Liver (tissue), 9 donors: ENCODE data around the gene SUCLG2. TPM values are rescaled to one million over a fixed set of nuclear protein-coding genes. Genes with fewer than 3 reads are reported as not detected.

ENCODE experiments used
- DNase-seq: peaks from one replicate; pipeline ENCODE4 v3.0.0-alpha.2; 2017; ENCODE audit warnings: low spot score
- H3K27ac ChIP-seq, 2 donors: one replicate each; pipeline ENCODE4 v1.7.0; 2013; ENCODE audit warnings: inconsistent platforms in 2 of 2, low read length in 2 of 2, control low read depth in 1 of 2, low read depth in 1 of 2, mild to moderate bottlenecking in 1 of 2
- H3K27me3 ChIP-seq, 4 donors: one replicate each; pipeline versions ENCODE4 v1.6.1 to v1.7.0; 2013; ENCODE audit warnings: low read length in 3 of 4, inconsistent platforms in 1 of 4, mild to moderate bottlenecking in 1 of 4, moderate library complexity in 1 of 4; ENCODE audit not compliant: control insufficient read depth in 4 of 4, insufficient read depth in 4 of 4
- H3K36me3 ChIP-seq, 4 donors: one replicate each; pipeline versions ENCODE4 v1.6.1 to v1.7.0; 2013; ENCODE audit warnings: low read length in 3 of 4, mild to moderate bottlenecking in 3 of 4, low read depth in 1 of 4, moderate library complexity in 1 of 4; ENCODE audit not compliant: control insufficient read depth in 4 of 4, insufficient read depth in 3 of 4
- H3K4me1 ChIP-seq, 4 donors: one replicate each; pipeline versions ENCODE4 v1.6.1 to v1.7.0; 2013; ENCODE audit warnings: low read length in 3 of 4, mild to moderate bottlenecking in 3 of 4, moderate library complexity in 1 of 4; ENCODE audit not compliant: control insufficient read depth in 4 of 4, insufficient read depth in 4 of 4
- H3K4me3 ChIP-seq, 3 donors: one replicate each; pipeline versions ENCODE4 v1.6.1 to v1.7.0; 2013; ENCODE audit warnings: low read length in 3 of 3, control low read depth in 1 of 3, low read depth in 1 of 3, mild to moderate bottlenecking in 1 of 3
- H3K9ac ChIP-seq, 2 donors: one replicate each; pipeline ENCODE4 v1.7.0; 2013; ENCODE audit warnings: low read length in 2 of 2, mild to moderate bottlenecking in 2 of 2, moderate library complexity in 2 of 2, control low read depth in 1 of 2, low read depth in 1 of 2
- H3K9me3 ChIP-seq, 4 donors: one replicate each; pipeline versions ENCODE4 v1.6.1 to v1.7.0; 2013; ENCODE audit warnings: low read length in 3 of 4; ENCODE audit not compliant: control insufficient read depth in 4 of 4
- ATF3 ChIP-seq: IDR thresholded peaks from 2 replicates; pipeline ENCODE4 v1.6.1; 2016; ENCODE audit warnings: antibody characterized with exemption
- CTCF ChIP-seq: fragments of 150-350 bp; IDR thresholded peaks from 2 replicates; pipeline ENCODE4 v1.5.1; 2017; ENCODE audit warnings: improper control_type of control experiment, low read depth, low read length; ENCODE audit not compliant: missing input control
- EGR1 ChIP-seq, 2 donors: IDR thresholded peaks; 2 replicates each; pipeline ENCODE4 v1.6.1; 2016 to 2018; ENCODE audit warnings: antibody characterized with exemption in 2 of 2, low read depth in 2 of 2
- FOXA1 ChIP-seq: IDR thresholded peaks from 2 replicates; pipeline ENCODE4 v1.6.1; 2016; ENCODE audit warnings: antibody characterized with exemption
- FOXA2 ChIP-seq: IDR thresholded peaks from 2 replicates; pipeline ENCODE4 v1.6.1; 2016; ENCODE audit warnings: antibody characterized with exemption
- GABPA ChIP-seq, 2 donors: IDR thresholded peaks in 1 of 2; conservative IDR thresholded peaks in 1 of 2; 2 replicates each; pipeline ENCODE4 v1.6.1; 2016; ENCODE audit warnings: antibody characterized with exemption in 2 of 2, mild to moderate bottlenecking in 1 of 2, moderate library complexity in 1 of 2
- HNF4A ChIP-seq, 2 donors: conservative IDR thresholded peaks; 2 replicates each; pipeline ENCODE4 v1.6.1; 2016; ENCODE audit warnings: antibody characterized with exemption in 2 of 2, mild to moderate bottlenecking in 2 of 2
- HNF4G ChIP-seq: IDR thresholded peaks from 2 replicates; pipeline ENCODE4 v1.6.1; 2016; ENCODE audit warnings: antibody characterized with exemption
- JUND ChIP-seq, 2 donors: IDR thresholded peaks; 2 replicates each; pipeline ENCODE4 v1.6.1; 2016; ENCODE audit warnings: antibody characterized with exemption in 2 of 2
- MAX ChIP-seq: IDR thresholded peaks from 2 replicates; pipeline ENCODE4 v1.6.1; 2016; ENCODE audit warnings: antibody characterized with exemption
- NR2F2 ChIP-seq: IDR thresholded peaks from 2 replicates; pipeline ENCODE4 v1.6.1; 2016; ENCODE audit warnings: antibody characterized with exemption
- RAD21 ChIP-seq, 2 donors: IDR thresholded peaks; 2 replicates each; pipeline ENCODE4 v1.6.1; 2016; ENCODE audit warnings: antibody characterized with exemption in 2 of 2, mild to moderate bottlenecking in 2 of 2
- RXRA ChIP-seq, 2 donors: IDR thresholded peaks; 2 replicates each; pipeline ENCODE4 v1.6.1; 2017 to 2018; ENCODE audit warnings: antibody characterized with exemption in 2 of 2, mild to moderate bottlenecking in 1 of 2
- SP1 ChIP-seq: IDR thresholded peaks from 2 replicates; pipeline ENCODE4 v1.6.1; 2018; ENCODE audit warnings: antibody characterized with exemption, mild to moderate bottlenecking
- TAF1 ChIP-seq: conservative IDR thresholded peaks from 2 replicates; pipeline ENCODE4 v1.6.1; 2016; ENCODE audit warnings: antibody characterized with exemption, mild to moderate bottlenecking
- YY1 ChIP-seq: IDR thresholded peaks from 2 replicates; pipeline ENCODE4 v1.6.1; 2016; ENCODE audit warnings: antibody characterized with exemption, mild to moderate bottlenecking
- WGBS: extraction: QIAGEN DNeasy Blood & Tissue Kit; methylation state at CpG from one replicate; pipeline ENCODE4 v1.1.7; 2013; 5-methylcytosine and 5-hydroxymethylcytosine counted together
- polyA plus RNA-seq, 2 donors: library from polyadenylated mRNA; stranded (reverse) in 1 of 2; unstranded in 1 of 2; fragments of 200-250 nt in 1 of 2; fragments of >200 nt in 1 of 2; fragmentation: Nextera tagmentation in 1 of 2; extraction: Ambion mirVana in 1 of 2; gene quantifications; one replicate each; pipeline versions ENCODE4 v1.2.1 to v1.2.3, GENCODE V29; 2013 to 2015
- total RNA-seq, 2 donors: library from RNA; depleted of rRNA; stranded (reverse); fragments of >200 nt; gene quantifications; one replicate each; pipeline ENCODE4 v1.2.3, GENCODE V29; 2014
- TF ChIP-seq, protein P1 (sequence below): IDR thresholded peaks from 2 replicates; pipeline ENCODE4 v1.6.1; 2016; ENCODE audit warnings: antibody characterized with exemption
- TF ChIP-seq, protein P2 (sequence below): IDR thresholded peaks from 2 replicates; pipeline ENCODE4 v1.6.1; 2016; ENCODE audit warnings: antibody characterized with exemption, mild to moderate bottlenecking
- donor health status: healthy.
- donor health status: healthy.
- donor health status: healthy.
- donor health status: healthy.
- donor health status: healthy.

Gene SUCLG2
- total and polyA plus RNA-seq, 4 donors = 45.3 to 114 (median 92.8) TPM

GRCh38 chr3:67580430-67581000 is 73.9 kb downstream of the SUCLG2 start:
- WGBS = 79% methylated on average over 6 of the region's 6 CpGs
- no peak overlapping the region for H3K4me3 ChIP-seq
- no peaks in the 10 kb centered on the region for H3K9me3 ChIP-seq
- H3K9ac ChIP-seq = no peak overlapping the region
- TF ChIP-seq YY1 = no peak
- TF ChIP-seq EGR1 (IDR thresholded peaks at IDR 0.05; ENCODE audit: low read depth in 2 of 2) = no peak
- TF ChIP-seq, protein P1, sequence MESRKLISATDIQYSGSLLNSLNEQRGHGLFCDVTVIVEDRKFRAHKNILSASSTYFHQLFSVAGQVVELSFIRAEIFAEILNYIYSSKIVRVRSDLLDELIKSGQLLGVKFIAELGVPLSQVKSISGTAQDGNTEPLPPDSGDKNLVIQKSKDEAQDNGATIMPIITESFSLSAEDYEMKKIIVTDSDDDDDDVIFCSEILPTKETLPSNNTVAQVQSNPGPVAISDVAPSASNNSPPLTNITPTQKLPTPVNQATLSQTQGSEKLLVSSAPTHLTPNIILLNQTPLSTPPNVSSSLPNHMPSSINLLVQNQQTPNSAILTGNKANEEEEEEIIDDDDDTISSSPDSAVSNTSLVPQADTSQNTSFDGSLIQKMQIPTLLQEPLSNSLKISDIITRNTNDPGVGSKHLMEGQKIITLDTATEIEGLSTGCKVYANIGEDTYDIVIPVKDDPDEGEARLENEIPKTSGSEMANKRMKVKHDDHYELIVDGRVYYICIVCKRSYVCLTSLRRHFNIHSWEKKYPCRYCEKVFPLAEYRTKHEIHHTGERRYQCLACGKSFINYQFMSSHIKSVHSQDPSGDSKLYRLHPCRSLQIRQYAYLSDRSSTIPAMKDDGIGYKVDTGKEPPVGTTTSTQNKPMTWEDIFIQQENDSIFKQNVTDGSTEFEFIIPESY = no peak
- no peak for TF ChIP-seq SP1
- no peak for TF ChIP-seq RXRA (IDR thresholded peaks at IDR 0.05)
- no peak for TF ChIP-seq MAX
- TF ChIP-seq HNF4G = no peak
- TF ChIP-seq TAF1 = no peak
- no peak for TF ChIP-seq NR2F2
- no peak for TF ChIP-seq CTCF
- TF ChIP-seq HNF4A (conservative IDR thresholded peaks at IDR 0.05) = no peak
- TF ChIP-seq FOXA1 = no peak
- TF ChIP-seq FOXA2 = no peak
- TF ChIP-seq ATF3 = no peak
- TF ChIP-seq JUND (IDR thresholded peaks at IDR 0.05) = no peak
- no peak for TF ChIP-seq GABPA (IDR thresholded peaks at IDR 0.05 in 1 of 2, conservative IDR thresholded peaks at IDR 0.05 in 1 of 2)
- TF ChIP-seq, protein P2, sequence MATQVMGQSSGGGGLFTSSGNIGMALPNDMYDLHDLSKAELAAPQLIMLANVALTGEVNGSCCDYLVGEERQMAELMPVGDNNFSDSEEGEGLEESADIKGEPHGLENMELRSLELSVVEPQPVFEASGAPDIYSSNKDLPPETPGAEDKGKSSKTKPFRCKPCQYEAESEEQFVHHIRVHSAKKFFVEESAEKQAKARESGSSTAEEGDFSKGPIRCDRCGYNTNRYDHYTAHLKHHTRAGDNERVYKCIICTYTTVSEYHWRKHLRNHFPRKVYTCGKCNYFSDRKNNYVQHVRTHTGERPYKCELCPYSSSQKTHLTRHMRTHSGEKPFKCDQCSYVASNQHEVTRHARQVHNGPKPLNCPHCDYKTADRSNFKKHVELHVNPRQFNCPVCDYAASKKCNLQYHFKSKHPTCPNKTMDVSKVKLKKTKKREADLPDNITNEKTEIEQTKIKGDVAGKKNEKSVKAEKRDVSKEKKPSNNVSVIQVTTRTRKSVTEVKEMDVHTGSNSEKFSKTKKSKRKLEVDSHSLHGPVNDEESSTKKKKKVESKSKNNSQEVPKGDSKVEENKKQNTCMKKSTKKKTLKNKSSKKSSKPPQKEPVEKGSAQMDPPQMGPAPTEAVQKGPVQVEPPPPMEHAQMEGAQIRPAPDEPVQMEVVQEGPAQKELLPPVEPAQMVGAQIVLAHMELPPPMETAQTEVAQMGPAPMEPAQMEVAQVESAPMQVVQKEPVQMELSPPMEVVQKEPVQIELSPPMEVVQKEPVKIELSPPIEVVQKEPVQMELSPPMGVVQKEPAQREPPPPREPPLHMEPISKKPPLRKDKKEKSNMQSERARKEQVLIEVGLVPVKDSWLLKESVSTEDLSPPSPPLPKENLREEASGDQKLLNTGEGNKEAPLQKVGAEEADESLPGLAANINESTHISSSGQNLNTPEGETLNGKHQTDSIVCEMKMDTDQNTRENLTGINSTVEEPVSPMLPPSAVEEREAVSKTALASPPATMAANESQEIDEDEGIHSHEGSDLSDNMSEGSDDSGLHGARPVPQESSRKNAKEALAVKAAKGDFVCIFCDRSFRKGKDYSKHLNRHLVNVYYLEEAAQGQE = no peak
- TF ChIP-seq RAD21 (IDR thresholded peaks at IDR 0.05) = no peak
- H3K27me3 ChIP-seq = no peaks in the 10 kb centered on the region
- H3K4me1 ChIP-seq = no peaks in the 10 kb centered on the region
- peaks cover 0 to 4% (median under 1%) of the 10 kb centered on the region in 4 donors for H3K36me3 ChIP-seq
- H3K27ac ChIP-seq = no peak overlapping the region
- DNase-seq = no peak
